ENCODE data around the gene OVAAL. TPM values are rescaled to one million over a fixed set of nuclear protein-coding genes. Genes with fewer than 3 reads are reported as not detected.

Gene OVAAL
- total and polyA plus RNA-seq, 10 of the 15 experiments (the other 5 are each of a cell fraction or from before 2014, with no cell fraction given): 0.04 to 0.33 (median 0.06) TPM; not detected in 7

GRCh38 chr1:180524160-180524914 is 34.4 kb upstream of the OVAAL start:
- intact Hi-C loops (cut with micrococcal nuclease; ENCODE audit: unreplicated experiment): no loop called here
- Histone ChIP-seq H3K4me1 (ENCODE audit: control insufficient read depth, insufficient read depth, low read length) (no peaks in the 10 kb centered on the region), H4K20me1 (ENCODE audit: control insufficient read depth, insufficient read depth) (no peaks in the 10 kb centered on the region), H3K9ac (ENCODE audit: control insufficient read depth, insufficient read depth, low read length) (no peak overlapping the region), H3K9me3 (replicated peaks; ENCODE audit: control insufficient read depth, insufficient read depth, low read length) (no peaks in the 10 kb centered on the region), H2AFZ (ENCODE audit: control insufficient read depth, low read depth, low read length) (no peak overlapping the region), H3K4me2 (ENCODE audit: control insufficient read depth, insufficient read depth) (no peak overlapping the region), H3K36me3 (ENCODE audit: control insufficient read depth in 2 of 2, insufficient read depth in 2 of 2, low read length in 1 of 2) (no peaks in the 10 kb centered on the region), H3K27me3 (replicated peaks in 1 of 2; ENCODE audit: control insufficient read depth in 2 of 2, insufficient read depth in 2 of 2, low read length in 1 of 2) (no peaks in the 10 kb centered on the region), H3K4me3 (no peak overlapping the region), H3K27ac (ENCODE audit: control insufficient read depth, insufficient read depth) (no peak overlapping the region), H3K79me2 (ENCODE audit: control insufficient read depth, insufficient read depth, low read length) (no peaks in the 10 kb centered on the region)
- no peak for DNase-seq (ENCODE audit: low read depth, low spot score)
- SMC1A ChIA-PET (ENCODE audit: uncharacterized antibody, unreplicated experiment): interaction anchor here (0.6 to 3.1 kb wide), 5 partner anchors 9 to 338 kb away, joined by 3 to 9 read pairs (median 5); no protein-coding TSS in a partner anchor
- no peak for FAIRE-seq
- POLR2A ChIA-PET: interaction anchor here (0.5 kb wide), 1 partner anchor 351 kb away, joined by 3 read pairs; no protein-coding TSS in a partner anchor
- WGBS (ENCODE audit: insufficient coverage, insufficient replicate concordance, low lambda C conversion rate, missing lambda C conversion rate): 39% methylated on average over 7 of the region's 7 CpGs
- CTCF ChIA-PET: interaction anchor here (0.7 to 17.1 kb wide), 3 partner anchors 9 to 339 kb away, joined by 3 to 373 read pairs (median 18); no protein-coding TSS in a partner anchor
- BruUV-seq (replicated peaks): no TSS peak
- RAD21 ChIA-PET (ENCODE audit: unreplicated experiment): interaction anchor here (0.7 kb wide), 1 partner anchor 12 kb away, joined by 3 read pairs; no protein-coding TSS in a partner anchor
- in situ Hi-C loops (cut with MboI): no loop called here
- ATAC-seq: no peak
- TF ChIP-seq FOXK2 (IDR thresholded peaks at IDR 0.05) (no peak), IKZF2 (IDR thresholded peaks at IDR 0.05) (no peak), RAD51 (IDR thresholded peaks at IDR 0.05) (no peak), TCF12 (IDR thresholded peaks at IDR 0.05; ENCODE audit: low read depth, low read length) (no peak), LARP7 (IDR thresholded peaks at IDR 0.05) (no peak), E2F4 (IDR thresholded peaks at IDR 0.05; ENCODE audit: low read depth, low read length) (no peak), GATAD2B (conservative IDR thresholded peaks at IDR 0.05; ENCODE audit: low read depth) (no peak), ZNF207 (IDR thresholded peaks at IDR 0.05; ENCODE audit: borderline replicate concordance) (no peak), SUPT20H (IDR thresholded peaks at IDR 0.05; ENCODE audit: borderline replicate concordance, control insufficient read depth, low read depth, low read length) (no peak), KAT2A (conservative IDR thresholded peaks at IDR 0.05; ENCODE audit: control insufficient read depth, low read depth, low read length) (no peak), EZH2 (IDR thresholded peaks at IDR 0.05; ENCODE audit: borderline replicate concordance, control insufficient read depth, low read depth, low read length) (no peak), MYC (IDR thresholded peaks at IDR 0.05; ENCODE audit: insufficient read depth, insufficient read length, insufficient replicate concordance, low read length, severe bottlenecking) (no peak), IRF5 (IDR thresholded peaks at IDR 0.05; ENCODE audit: borderline replicate concordance) (no peak), HDAC2 (IDR thresholded peaks at IDR 0.05) (no peak), BACH1 (IDR thresholded peaks at IDR 0.05; ENCODE audit: borderline replicate concordance) (no peak), SIX5 (IDR thresholded peaks at IDR 0.05; ENCODE audit: low read depth, low read length, severe bottlenecking) (no peak), FOXM1 (IDR thresholded peaks at IDR 0.05; ENCODE audit: low read depth, low read length) (no peak), CEBPZ (IDR thresholded peaks at IDR 0.05; ENCODE audit: low read depth, low read length) (no peak), CBX5 (IDR thresholded peaks at IDR 0.05; ENCODE audit: low read depth) (no peak)
